HG03460 (cell line): ENCODE data around the gene ATP6V1C2.

Experiments used
- ATAC-seq: cut with Tn5 transposase; IDR thresholded peaks from one replicate; pipeline ENCODE4 v1.9.1; 2021; ENCODE audit not compliant: unreplicated experiment

Gene ATP6V1C2

GRCh38 chr2:10722252-10722825, 909 bp downstream of the ATP6V1C2 start:
- ATAC-seq = no peak

- no peak for ATAC-seq
Measured at GRCh38 chr2:10732924-10733565, 11.6 kb downstream of the ATP6V1C2 start.

- no peak for ATAC-seq
Measured at GRCh38 chr2:10733566-10733925, 12.1 kb downstream of the ATP6V1C2 start.

GRCh38 chr2:10733980-10734379, 12.6 kb downstream of the ATP6V1C2 start:
- no peak for ATAC-seq

- ATAC-seq = no peak
Measured at GRCh38 chr2:10738192-10738591, 16.8 kb downstream of the ATP6V1C2 start.

- ATAC-seq = no peak
Measured at GRCh38 chr2:10740226-10740625, 18.8 kb downstream of the ATP6V1C2 start.

GRCh38 chr2:10741139-10741538, 19.7 kb downstream of the ATP6V1C2 start:
- no peak for ATAC-seq

GRCh38 chr2:10742666-10743065, 21.2 kb downstream of the ATP6V1C2 start:
- no peak for ATAC-seq

- no peak for ATAC-seq
Measured at GRCh38 chr2:10750610-10751009, 29.2 kb downstream of the ATP6V1C2 start.

- no peak for ATAC-seq
Measured at GRCh38 chr2:10752236-10752635, 30.8 kb downstream of the ATP6V1C2 start.

- no peak for ATAC-seq
Measured at GRCh38 chr2:10753156-10753555, 31.7 kb downstream of the ATP6V1C2 start.

GRCh38 chr2:10753876-10754275, 32.4 kb downstream of the ATP6V1C2 start:
- no peak for ATAC-seq

GRCh38 chr2:10755621-10756020, 34.2 kb downstream of the ATP6V1C2 start:
- ATAC-seq = no peak

GRCh38 chr2:10757814-10758286, 36.4 kb downstream of the ATP6V1C2 start:
- ATAC-seq = no peak

GRCh38 chr2:10759151-10759714, 37.8 kb downstream of the ATP6V1C2 start:
- no peak for ATAC-seq

GRCh38 chr2:10760794-10761504, 39.5 kb downstream of the ATP6V1C2 start:
- no peak for ATAC-seq

- no peak for ATAC-seq
Measured at GRCh38 chr2:10761591-10761990, 40.2 kb downstream of the ATP6V1C2 start.

- no peak for ATAC-seq
Measured at GRCh38 chr2:10762651-10763460, 41.4 kb downstream of the ATP6V1C2 start.

GRCh38 chr2:10763461-10763800, 42.0 kb downstream of the ATP6V1C2 start:
- ATAC-seq = no peak

- no peak for ATAC-seq
Measured at GRCh38 chr2:10764096-10764785, 42.8 kb downstream of the ATP6V1C2 start.

GRCh38 chr2:10764896-10765295, 43.5 kb downstream of the ATP6V1C2 start:
- no peak for ATAC-seq
